GM19328 (cell line): ENCODE measurements around the gene G3BP1.
"Not testable (repeated sequence)": the region's sequence is repeated elsewhere in the genome, so short reads cannot be mapped to it uniquely, and the experiment has no call there.

Source experiments
- ATAC-seq: cut with Tn5 transposase; IDR thresholded peaks from one replicate; pipeline ENCODE4 v1.9.1; 2021; ENCODE audit warnings: mild to moderate bottlenecking, moderate library complexity; ENCODE audit not compliant: unreplicated experiment

Gene G3BP1

DNA sequence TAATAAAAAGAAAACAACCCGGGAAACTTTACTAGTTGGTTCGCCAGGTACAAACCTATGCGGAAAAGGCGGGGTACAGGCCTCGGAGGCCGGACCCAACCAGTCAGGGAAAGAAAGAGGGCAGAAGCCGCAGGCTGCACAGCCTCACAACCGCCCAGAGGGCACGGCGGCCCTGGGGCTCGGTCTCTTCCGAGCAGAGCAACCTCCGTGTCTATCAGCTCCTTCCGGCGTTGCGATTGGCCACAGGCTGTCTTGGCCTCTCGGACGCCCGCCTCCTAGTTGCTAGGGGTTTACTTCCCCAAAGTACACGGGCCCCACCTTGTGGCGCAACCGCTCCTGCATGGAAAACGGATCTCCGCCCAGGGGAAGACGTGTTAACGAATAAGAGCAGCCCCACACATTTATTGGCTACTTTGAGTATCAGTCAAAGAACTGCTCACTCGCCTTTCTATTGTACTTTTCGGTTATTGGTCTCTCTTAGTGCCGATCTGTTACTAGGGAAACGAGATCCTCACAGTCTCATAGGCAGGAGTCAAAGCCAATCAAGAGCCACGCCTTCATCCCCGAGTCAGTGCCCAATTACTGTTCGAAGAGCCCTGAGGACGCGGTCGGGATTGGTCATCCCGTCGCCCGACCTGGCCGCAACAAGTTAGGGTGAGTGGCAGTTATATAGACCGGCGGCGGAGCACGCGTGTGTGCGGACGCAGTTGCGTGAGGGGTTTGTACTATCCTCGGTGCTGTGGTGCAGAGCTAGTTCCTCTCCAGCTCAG is at the start of gene G3BP1:
TSS of gene G3BP1 (plus strand) at position 696 of the 770 bp plus-strand sequence. CDS start 14,667 bp downstream, outside the sequence.
- ATAC-seq: peak; percentile 76

DNA sequence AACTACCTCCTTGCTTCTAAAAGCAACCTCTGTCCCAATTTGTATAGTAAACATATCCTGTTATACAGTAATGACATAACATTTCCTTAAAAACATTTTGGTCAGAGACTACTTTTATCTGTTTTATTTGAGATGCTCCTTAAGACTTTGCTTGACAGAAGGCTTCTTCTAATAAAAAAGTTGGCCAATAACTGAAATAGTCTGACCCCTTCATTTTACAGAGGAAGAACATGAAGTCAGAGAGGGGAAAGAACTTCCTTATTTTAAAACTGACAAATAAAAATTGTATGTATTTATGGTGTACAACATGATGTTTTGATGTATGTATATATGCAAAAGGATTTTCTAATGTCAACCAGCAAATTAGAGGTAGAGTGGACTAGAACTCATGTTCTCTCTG is 49.2 kb upstream of the G3BP1 start:
- ATAC-seq: no peak

DNA sequence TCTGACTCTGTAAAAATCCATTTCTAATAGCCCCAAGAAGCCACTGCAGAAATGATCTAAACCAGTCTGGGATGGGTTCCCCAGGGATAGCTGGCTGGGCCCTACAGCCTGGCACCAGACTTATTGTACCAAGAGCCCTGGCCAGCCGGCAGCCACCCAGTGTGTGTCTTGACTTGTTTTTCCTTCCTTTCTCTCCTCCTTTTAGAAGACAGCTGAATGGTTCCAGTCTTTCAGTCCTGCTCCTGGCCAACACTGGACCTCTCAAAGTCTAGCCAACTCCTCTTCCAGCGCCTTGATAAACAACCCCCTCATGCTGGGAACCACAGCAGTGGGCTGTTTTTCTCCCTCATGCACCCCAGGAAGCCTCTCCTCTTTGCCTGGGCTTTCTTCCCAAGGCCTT is 47.4 kb upstream of the G3BP1 start:
- ATAC-seq: no peak

DNA sequence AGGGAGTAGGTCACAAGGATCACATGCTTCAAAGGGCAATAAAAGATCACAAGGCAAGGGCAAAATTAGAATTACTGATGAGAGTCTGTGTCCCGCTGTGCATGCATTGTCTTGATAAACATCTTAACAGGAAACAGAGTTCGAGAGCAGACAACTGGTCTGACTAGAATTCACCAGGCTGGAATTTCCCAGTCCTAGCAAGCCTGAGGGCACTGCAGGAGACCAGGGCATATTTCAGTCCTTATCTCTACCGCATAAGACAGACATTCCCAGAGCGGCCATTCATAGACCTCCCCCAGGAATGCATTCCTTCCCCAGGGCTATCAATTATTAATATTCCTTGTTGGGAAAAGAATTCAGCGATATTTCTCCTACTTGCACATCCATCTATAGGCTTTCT is 42.2 kb upstream of the G3BP1 start:
- ATAC-seq: not testable (repeated sequence)

DNA sequence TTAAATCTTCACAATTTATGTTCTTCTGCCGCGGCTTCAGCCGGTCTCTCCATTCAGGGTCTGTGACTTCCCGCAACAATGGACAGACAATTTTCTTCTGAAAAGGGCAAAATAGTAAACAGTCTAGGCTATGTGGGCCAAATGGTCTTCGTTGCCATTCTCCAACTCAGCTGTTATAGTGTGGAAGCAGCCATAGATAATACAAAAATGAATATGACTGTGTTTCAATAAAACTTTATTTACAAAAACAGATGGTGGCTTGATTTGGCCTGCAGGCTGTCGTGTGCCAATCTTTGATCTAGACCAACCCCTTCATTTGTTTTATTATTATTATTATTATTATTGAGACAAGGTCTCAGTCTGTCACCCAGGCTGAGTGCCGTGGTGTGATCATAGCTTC is 41.4 kb upstream of the G3BP1 start:
- no peak for ATAC-seq

DNA sequence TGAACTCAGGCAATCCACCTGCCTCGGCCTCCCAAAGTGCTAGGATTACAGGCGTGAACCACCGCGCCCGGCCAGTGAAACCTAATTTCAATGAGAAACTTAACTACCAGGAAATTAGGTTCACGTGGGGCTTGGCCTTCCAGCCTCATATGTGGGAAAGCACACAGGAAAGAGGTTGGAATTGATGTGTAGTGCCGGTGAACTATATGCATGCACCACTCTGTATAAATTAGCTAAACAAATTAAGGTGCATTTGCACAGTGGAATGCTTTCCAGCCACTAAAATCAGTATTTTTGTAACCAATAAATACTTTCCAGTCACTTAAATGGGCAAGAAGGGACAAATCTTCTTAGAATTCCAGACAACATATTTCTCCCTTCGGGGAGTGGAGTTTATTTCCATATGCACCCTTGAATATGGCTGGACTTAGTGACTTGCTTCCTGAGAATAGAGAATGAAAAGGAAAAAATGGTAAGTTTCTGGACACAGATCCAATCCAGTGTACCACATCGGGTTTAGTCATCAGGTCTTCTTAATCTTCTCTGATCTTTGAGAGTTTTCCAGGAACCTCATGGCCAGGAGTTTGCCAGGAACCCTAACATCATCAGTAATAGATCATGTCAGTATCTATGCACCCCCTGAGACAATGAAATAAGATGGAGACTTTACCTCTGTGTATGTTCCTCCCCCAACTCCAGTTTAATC is 38.2 kb upstream of the G3BP1 start:
- no peak for ATAC-seq

DNA sequence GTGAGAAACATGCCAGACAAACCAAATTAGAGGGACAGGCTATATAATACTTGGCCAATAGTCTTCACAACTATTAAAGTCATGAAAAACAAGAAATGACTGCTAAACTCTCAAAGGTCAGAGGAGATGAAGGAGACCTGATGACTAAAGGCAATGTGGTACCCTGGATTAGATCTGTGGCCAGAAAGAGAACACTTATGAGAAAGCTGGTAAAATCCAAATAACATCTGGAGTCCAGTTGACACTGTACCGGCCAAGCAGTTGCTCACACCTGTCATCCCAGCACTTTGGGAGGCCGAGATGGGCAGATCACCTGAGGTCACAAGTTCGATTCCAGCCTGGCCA is 37.7 kb upstream of the G3BP1 start:
- ATAC-seq: no peak

DNA sequence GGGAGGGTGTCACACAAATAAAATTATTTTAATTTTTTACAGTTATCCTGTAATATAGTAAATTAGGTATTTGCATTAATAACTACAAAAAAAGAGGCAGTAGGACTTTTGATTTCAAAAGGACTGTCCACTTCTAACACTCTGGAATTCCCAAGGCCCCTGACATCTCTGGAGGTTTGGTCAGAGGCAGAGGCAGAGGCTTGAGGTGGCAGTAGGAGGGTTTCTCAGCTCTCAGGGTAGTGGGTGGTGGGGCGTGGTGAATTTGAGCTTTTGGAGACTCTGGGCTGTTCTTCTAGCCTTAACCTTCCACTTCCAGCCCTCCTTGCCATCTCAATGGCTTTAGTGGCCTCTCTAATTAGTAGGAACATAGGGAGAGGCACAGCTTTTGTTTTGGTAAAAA is 36.1 kb upstream of the G3BP1 start:
- no peak for ATAC-seq

DNA sequence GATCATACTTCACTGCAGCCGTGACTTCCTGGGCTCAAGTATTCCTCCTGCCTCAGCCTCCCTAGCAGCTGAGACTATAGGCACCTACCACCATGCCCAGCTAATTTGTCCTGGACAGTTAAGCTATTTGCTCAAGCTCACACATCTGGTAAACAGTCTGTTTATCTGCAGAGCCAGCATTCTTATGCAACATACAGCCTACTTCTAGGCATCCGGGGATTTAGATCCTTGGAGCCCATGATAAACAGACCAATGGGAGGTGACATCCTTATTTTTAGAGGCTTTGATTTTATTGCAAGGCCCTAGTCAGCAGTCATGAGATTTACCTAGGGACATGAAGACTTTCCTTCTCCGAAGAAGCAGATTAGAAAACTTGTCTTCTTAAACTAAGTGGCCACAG is 34.3 kb upstream of the G3BP1 start:
- ATAC-seq: no peak

DNA sequence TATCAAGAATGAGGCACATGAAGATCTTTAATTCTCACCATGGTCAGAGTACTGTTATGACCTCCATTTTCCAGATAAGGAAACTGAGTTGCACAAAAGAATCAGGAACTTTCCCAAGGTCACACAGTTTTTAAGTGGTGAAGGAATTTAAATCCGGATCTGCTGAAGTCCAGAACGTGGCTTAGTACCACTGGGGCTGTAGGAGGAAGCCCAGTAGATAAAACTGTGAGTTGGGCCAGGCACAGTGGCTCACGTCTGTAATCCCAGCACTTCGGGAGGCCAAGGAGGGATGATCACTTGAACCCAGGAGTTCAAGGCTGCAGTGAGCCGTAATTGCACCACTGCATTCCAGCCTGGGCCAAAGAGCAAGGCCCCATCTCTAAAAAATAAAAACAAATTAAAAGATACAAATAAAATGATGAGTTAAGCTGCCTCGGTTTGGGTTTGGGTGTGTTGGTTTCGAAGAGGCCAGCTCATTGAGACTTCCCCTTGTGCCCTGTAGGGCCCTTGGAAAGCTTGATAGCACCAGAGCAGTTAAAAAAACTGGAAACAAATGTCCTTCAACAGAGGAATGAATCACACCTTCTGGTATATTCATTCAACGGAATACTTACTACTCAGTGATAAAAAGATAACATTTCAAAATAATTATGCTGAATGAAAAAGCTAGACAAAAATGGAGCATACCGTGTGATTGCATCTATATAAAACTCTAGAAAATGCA is 33.5 kb upstream of the G3BP1 start:
- no peak for ATAC-seq

DNA sequence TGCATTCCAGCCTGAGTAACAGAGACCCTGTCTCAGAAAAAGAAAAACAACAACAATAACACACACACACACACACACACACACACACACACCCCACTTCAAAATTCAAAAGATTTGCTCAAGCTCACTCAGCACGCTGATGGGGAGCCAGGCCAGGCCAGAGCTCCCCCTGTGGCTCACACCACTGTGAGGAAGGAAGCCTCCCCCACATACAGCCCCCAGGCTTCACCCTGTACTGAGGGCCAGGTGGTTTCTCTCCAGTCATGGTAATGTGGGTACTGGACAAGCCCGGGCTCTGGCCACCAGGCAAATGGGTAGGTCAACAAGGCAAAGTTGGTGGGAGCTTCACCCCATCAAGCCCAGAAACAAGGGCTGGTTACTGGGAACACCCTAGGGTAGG is 32.4 kb upstream of the G3BP1 start:
- no peak for ATAC-seq

DNA sequence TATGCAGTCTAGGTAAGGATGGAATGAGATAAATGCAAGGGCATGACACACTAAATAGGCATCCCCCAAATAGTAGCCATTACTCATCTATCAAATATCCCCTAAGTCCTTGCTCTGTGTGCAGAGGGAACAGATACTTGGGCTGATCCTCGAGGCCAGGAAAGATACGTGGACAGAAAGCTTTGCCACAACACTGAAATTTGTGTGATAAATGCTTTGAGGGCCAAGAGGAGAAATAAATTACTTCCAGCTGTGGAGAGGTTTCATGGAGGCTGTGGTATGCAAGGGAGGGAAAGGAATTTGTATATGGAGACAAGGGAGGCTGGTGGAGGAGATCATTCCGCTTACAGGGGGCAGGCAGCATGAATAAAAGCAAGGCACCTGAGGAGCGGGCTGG is 31.8 kb upstream of the G3BP1 start:
- ATAC-seq: no peak

DNA sequence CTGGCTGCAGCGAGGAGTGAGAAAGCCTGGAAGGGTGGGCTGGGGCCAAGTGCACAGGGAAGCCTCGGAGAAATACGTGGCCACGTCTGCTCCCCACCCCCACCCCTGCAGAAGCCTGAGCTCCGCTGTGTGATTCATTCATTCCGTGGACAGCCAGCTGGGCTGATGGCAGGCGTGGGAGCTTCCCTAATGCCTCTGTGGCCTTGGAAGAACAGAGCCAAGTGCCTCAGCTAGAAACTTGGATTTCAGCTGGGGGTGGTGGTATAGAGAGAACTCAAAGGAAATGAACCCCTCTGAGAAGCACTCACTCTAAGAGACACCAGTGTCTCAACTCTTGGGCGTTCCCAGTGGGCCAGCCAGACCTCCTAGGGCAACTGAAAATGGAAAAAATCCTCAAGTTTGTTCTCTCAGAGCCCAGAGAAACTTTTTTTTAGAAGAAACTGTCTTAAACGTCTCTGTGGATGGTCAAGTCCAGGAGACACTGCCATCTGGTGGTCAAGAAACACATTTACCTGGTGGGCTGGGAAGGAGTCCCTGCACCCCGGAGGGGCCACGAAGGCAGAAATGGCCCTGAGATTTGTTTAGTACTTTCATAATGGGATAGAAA is 31.3 kb upstream of the G3BP1 start:
- peak; percentile 50 for ATAC-seq

DNA sequence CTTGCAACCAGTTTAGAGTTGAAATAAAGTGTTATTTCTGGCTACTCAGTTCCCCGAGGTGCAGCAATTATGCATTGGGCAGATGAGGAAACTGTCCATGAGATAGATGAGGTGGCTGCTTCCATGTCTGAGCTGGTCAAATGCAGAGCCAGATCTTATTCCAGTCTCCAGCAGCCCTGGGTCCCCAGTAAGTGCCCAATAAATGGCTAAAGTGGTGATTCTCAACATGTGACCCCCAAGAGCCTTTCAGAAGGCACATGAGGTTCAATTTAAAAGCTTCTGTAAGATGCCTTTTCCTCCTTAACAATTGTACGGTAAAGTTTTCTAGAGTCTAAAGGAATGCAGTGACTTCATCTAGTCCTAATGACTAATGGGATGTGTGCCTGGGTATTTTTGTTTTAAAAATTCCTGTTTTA is 30.8 kb upstream of the G3BP1 start:
- ATAC-seq: peak; percentile 18

DNA sequence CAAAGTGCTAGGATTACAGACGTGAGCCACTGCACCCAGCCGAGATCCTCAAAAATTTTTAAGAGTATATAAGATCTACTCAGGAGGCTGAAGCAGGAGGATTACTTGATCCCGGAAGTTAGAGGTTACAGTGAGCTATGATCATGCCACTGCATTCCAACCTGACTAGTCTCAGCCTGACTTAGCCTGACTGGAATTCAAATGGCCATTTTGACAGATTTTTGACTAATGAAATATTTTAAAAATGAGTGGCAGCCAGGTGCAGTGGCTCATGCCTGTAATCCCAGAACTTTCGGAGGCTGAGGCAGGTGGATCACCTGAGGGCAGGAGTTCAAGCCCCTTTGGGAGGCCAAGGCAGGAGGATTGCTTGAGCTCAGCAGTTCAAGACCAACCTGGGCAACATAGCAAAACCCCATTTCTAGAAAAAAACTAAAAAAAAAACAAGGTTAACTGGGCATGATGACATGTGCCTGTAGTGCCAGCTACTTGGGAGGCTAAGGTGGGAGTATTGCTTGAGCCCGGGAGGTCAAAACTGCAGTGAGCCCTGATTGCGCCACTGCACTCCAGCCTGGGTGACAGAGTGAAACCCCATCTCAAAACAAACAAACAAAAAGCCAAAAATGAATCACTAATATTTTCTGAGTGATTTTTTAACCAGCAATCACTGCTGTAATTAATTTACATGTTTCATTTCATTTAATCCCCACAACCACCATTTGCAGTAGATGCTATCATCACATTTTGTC is 29.9 kb upstream of the G3BP1 start:
- no peak for ATAC-seq

DNA sequence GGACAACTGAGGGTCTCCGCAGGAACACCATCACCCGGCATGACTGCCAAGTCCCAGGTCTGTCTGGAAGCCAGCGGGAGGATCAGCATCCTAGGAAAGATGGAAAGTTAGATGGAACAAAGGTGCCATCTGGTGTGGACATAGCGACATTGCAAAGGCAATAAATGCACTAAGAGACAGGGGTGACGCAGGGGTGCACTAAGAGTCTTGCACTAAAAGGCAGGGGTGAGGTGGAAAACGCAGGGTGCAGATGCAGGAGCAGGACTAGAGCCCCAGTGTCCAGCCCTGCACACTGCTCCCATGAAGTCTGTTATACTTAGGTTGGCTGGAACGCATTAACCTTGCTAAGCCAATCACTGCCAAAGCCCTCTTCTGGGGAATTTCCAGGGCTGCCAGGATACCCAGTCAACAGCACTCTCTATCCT is 28.9 kb upstream of the G3BP1 start:
- ATAC-seq: no peak

DNA sequence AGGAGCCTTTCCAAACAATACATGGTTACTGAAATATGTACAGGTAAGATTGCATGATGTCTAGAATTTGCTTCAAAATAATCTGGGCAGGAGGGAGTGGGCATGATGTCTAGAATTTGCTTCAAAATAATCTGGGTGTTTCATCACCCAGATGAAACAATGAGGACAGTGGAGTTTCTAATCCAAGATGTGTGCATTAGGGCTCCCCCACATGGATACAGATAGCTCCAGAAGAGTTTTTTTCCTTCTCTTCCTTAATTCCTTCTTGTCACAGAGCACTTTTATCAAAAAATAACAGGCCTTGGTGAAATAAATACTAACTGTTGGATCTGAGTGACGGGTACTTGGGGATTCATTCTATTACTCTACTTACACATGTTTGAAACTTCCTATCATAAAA is 28.2 kb upstream of the G3BP1 start:
- no peak for ATAC-seq

DNA sequence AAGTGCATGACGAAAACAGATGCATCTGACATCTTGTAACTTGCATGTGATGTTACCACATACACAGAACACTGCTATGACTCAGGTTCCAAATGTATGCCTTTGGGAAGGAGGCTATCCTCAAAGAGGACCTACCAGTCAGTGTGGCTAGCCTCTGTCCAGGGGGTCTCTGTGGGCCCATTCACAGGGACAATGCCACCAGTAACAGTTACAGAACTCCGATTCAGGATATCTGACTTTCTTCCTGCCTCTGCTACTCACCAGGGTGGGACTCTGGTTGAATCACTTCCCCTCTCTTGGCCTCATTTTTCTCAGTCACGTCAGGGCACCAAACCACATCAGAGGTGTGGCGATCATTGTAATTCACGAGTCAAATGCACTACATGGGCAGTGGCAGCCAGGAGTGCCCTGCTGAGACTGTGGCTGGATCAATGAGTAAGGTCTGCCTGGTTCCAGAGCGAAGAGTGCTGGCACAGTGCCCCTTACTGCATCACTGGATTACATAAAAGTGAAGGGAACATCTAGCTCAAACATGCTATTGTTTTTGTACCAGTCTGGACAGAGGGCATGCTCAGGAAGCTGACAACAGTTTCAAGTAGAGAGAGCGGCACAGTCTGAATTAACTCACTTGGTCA is 26.6 kb upstream of the G3BP1 start:
- no peak for ATAC-seq

DNA sequence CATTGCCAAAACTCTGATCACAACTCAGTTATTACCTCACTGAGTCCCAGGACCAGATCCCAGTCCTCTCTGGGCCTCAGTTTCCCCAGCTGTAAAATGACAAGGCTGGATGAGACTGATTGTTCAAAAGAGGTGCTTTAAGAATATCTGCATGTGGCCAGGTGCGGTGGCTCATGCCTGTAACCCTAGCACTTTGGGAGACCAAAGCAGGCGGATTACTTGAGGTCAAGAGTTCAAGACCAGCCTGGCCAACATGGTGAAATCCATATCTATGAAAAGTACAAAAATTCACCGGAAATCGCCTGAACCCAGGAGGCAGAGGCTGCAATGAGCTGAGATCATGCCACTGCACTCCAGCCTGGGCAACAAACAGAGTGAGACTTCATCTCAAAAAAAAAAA is 21.6 kb upstream of the G3BP1 start:
- no peak for ATAC-seq

DNA sequence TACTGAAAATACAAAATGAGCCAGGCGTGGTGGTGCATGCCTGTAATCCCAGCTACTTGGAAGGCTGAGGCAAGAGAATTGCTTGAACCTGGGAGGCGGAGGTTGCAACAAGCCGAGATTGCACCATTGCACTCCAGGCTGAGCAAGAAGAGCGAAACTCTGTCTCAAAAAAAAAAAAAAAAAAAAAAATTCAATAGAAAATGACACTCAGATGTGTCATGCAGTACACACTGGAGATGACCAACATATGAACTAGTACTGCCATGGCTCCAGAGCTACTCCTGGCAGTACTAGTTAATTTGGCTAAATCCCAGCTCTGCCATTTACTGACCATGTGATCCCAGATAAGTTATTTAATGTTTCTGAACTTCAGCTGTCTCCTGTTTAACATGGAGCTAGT is 20.7 kb upstream of the G3BP1 start:
- no peak for ATAC-seq
